ENCODE measurements around the gene HNF1B.

DNA sequence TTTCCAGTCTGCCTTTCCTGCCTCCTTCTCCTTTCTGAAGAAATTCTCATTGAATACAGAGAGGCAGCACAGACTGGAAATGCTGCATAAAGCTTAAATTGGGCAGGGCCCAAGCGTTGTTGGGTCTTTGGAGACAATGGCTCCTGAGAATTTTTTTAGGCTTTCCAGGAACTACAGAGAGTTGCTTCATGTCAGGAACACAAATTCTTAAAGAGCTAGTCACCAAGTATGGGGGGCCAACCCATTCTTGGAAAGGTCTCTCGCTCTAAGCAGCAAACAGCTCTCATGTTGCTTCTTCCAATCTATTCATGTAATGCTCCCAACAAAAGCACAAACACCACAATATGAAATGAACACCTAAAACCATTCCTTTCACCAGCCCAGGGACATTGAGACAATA, 6.9 kb downstream of the HNF1B start:
- TF ChIP-seq, protein P1, sequence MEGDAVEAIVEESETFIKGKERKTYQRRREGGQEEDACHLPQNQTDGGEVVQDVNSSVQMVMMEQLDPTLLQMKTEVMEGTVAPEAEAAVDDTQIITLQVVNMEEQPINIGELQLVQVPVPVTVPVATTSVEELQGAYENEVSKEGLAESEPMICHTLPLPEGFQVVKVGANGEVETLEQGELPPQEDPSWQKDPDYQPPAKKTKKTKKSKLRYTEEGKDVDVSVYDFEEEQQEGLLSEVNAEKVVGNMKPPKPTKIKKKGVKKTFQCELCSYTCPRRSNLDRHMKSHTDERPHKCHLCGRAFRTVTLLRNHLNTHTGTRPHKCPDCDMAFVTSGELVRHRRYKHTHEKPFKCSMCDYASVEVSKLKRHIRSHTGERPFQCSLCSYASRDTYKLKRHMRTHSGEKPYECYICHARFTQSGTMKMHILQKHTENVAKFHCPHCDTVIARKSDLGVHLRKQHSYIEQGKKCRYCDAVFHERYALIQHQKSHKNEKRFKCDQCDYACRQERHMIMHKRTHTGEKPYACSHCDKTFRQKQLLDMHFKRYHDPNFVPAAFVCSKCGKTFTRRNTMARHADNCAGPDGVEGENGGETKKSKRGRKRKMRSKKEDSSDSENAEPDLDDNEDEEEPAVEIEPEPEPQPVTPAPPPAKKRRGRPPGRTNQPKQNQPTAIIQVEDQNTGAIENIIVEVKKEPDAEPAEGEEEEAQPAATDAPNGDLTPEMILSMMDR (conservative IDR thresholded peaks at IDR 0.05): no peak
- no peak for TF ChIP-seq ZFX (IDR thresholded peaks at IDR 0.05)

All from C4-2B (cell line).